Osteocyte (in vitro differentiated cells): ENCODE results near the gene SPATA31C1. TPM values are rescaled to one million over a fixed set of nuclear protein-coding genes. Genes with fewer than 3 reads are reported as not detected.
A peak's percentile ranks its signal among the peaks of the same experiment; 100 is the strongest.

Experiments used
- DNase-seq: peaks from one replicate; pipeline ENCODE4 v3.0.0; 2021; ENCODE audit warnings: mixed read lengths; ENCODE audit not compliant: unreplicated experiment; ENCODE audit errors: extremely low spot score
- H3K27ac Mint-ChIP-seq: one replicate; pipeline ENCODE4 v1.8.0; 2021; ENCODE audit warnings: mild to moderate bottlenecking, mixed read lengths; ENCODE audit not compliant: unreplicated experiment
- H3K27me3 Mint-ChIP-seq: one replicate; pipeline ENCODE4 v1.8.0; 2021; ENCODE audit warnings: mixed read lengths; ENCODE audit not compliant: unreplicated experiment
- H3K36me3 Mint-ChIP-seq: one replicate; pipeline ENCODE4 v1.8.0; 2021; ENCODE audit warnings: mixed read lengths; ENCODE audit not compliant: unreplicated experiment
- H3K4me1 Mint-ChIP-seq: one replicate; pipeline ENCODE4 v1.8.0; 2021; ENCODE audit warnings: mixed read lengths; ENCODE audit not compliant: unreplicated experiment
- H3K4me3 Mint-ChIP-seq: one replicate; pipeline ENCODE4 v1.8.0; 2021; ENCODE audit warnings: mild to moderate bottlenecking, moderate library complexity, mixed read lengths; ENCODE audit not compliant: unreplicated experiment
- H3K9me3 Mint-ChIP-seq: one replicate; pipeline ENCODE4 v1.8.0; 2021; ENCODE audit warnings: mixed read lengths; ENCODE audit not compliant: unreplicated experiment
- CTCF ChIP-seq: fragments of 200-600 bp; sonication (generic); IDR thresholded peaks from 2 replicates; pipeline ENCODE4 v1.5.0; 2021; ENCODE audit warnings: antibody characterized with exemption, mild to moderate bottlenecking, moderate library complexity
- total RNA-seq: library from RNA; stranded (reverse); gene quantifications from 2 replicates; pipeline ENCODE4 v1.2.1, GENCODE V29; 2021

The SPATA31C1 gene
- total RNA-seq, 1 donor from 2014 or later: not detected

GRCh38 chr9:87968155-87968554 is 50.4 kb downstream of the SPATA31C1 start:
- H3K27me3 Mint-ChIP-seq: no peaks in the 10 kb centered on the region
- no peak overlapping the region for H3K4me3 Mint-ChIP-seq
- no peaks in the 10 kb centered on the region for H3K9me3 Mint-ChIP-seq
- no peak overlapping the region for H3K27ac Mint-ChIP-seq
- no peak for TF ChIP-seq CTCF
- H3K4me1 Mint-ChIP-seq: peaks cover under 1% of the 10 kb centered on the region
- peaks cover 12% of the 10 kb centered on the region for H3K36me3 Mint-ChIP-seq
- DNase-seq: no peak

- no peak for DNase-seq
- peaks cover 12% of the 10 kb centered on the region for H3K36me3 Mint-ChIP-seq
- no peak overlapping the region for H3K27ac Mint-ChIP-seq
- no peak for TF ChIP-seq CTCF
- H3K4me3 Mint-ChIP-seq: no peak overlapping the region
- H3K27me3 Mint-ChIP-seq: no peaks in the 10 kb centered on the region
- H3K4me1 Mint-ChIP-seq: peaks cover 14% of the 10 kb centered on the region
- no peaks in the 10 kb centered on the region for H3K9me3 Mint-ChIP-seq
Measured at GRCh38 chr9:87970602-87971001, 52.8 kb downstream of the SPATA31C1 start.

GRCh38 chr9:87973122-87973521 is 55.4 kb downstream of the SPATA31C1 start:
- no peak for TF ChIP-seq CTCF
- Mint-ChIP-seq H3K36me3 (peaks cover 8% of the 10 kb centered on the region), H3K4me1 (peaks cover 14% of the 10 kb centered on the region), H3K9me3 (no peaks in the 10 kb centered on the region), H3K27me3 (no peaks in the 10 kb centered on the region), H3K27ac (peak overlapping the region; percentile 91), H3K4me3 (peak overlapping the region; percentile 92)
- DNase-seq: no peak

Other genes starting within 250 kb of the SPATA31C1 start
- gene CTSL, start 191.8 kb upstream of the SPATA31C1 start, total RNA-seq: 264 and 277 TPM in 2 replicates
- gene SPATA31E1, start 35.1 kb upstream of the SPATA31C1 start, total RNA-seq: not detected in 2 replicates
- 5.4 and 5.5 TPM in 2 replicates for gene CDK20, start 56.6 kb downstream of the SPATA31C1 start, total RNA-seq
- not detected in 2 replicates for gene SPATA31C2, start 220.5 kb downstream of the SPATA31C1 start, total RNA-seq